ENCODE data around the gene CDC42BPA.
"Not testable (repeated sequence)": the region's sequence is repeated elsewhere in the genome, so short reads cannot be mapped to it uniquely, and the experiment has no call there.

Gene CDC42BPA

GRCh38 chr1:227170361-227171166 is 147.7 kb downstream of the CDC42BPA start:
- intact Hi-C loops (cut with DNase I) = no loop called here
- DNase-seq = no peak

- DNase-seq = no peak
- intact Hi-C loops (cut with DNase I) = no loop called here
Observed at GRCh38 chr1:227169343-227169742, 148.9 kb downstream of the CDC42BPA start.

GRCh38 chr1:227167276-227168101 is 150.8 kb downstream of the CDC42BPA start:
- DNase-seq = no peak
- intact Hi-C loops (cut with DNase I) = no loop called here

DNA sequence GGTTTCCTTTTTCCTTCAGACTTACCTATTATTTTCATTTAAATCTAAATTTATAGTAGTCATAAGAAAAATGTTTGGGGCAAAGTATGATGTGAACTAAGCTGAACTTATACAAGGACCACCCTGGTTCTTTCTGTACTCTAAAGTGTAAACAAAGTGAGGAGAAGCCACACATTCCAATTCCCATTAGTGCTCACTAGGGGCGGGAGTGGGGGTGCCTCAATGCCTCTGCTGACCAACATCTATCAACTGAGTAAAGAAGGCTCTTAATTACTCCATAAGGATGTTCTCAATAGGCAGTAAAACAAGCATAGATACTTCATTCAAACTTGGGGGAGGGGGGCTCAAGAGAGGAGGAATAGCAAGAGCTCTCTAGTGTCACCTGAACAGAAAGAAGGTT is 151.7 kb downstream of the CDC42BPA start:
- DNase-seq = no peak

GRCh38 chr1:227161470-227161869 is 156.8 kb downstream of the CDC42BPA start:
- intact Hi-C loops (cut with DNase I) = no loop called here
- no peak for DNase-seq

More for the DNA sequence above, 151.7 kb downstream of the CDC42BPA start:
- intact Hi-C loops (cut with DNase I) = no loop called here

GRCh38 chr1:227156520-227156919 is 161.8 kb downstream of the CDC42BPA start:
- intact Hi-C loops (cut with DNase I) = no loop called here
- no peak for DNase-seq

DNA sequence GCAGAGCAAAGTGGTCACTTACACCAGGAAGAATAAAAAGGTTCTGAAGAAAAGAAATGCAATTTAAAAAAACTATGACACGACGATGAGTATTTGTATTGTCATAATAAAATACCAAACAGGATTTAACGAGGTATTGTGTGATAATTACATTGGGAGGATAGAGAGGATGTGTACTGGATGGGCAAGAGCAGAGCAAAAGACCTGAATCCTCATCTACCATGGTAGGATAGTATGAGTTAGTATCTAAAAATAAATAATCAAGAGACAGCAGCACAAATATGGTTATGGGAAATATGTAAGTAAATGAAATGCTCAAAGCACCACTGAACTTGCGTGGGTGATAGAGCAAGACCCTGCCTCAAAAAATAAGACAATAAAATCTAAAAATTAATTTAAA is 162.6 kb downstream of the CDC42BPA start:
- intact Hi-C loops (cut with DNase I) = no loop called here
- DNase-seq = no peak

- intact Hi-C loops (cut with DNase I) = no loop called here
- DNase-seq = no peak
Observed at GRCh38 chr1:227155004-227155403, 163.3 kb downstream of the CDC42BPA start.

- DNase-seq = no peak
- intact Hi-C loops (cut with DNase I) = no loop called here
Observed at GRCh38 chr1:227152525-227152924, 165.8 kb downstream of the CDC42BPA start.

DNA sequence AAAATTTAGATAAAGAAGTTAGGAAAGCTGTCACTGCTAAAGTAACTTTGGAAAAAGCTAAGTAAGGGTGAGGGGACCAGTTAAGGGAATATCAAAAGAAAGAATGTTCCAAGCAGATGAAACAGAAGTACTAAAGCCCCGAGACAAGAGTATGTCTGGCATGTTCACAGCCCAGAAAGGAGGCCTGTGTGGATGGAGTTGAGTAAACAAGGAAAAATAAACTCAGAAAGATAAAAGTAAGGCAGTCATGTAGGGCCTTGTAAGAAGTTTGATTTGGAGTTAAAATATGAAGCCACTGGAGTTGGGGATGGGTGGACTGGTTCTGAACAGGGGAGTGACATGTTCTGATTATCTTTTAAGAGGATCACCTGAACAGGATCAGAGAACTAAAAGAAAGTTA is 177.9 kb downstream of the CDC42BPA start:
- DNase-seq = no peak
- intact Hi-C loops (cut with DNase I) = no loop called here

GRCh38 chr1:227136210-227136820 is 182.0 kb downstream of the CDC42BPA start:
- DNase-seq = no peak
- intact Hi-C loops (cut with DNase I) = no loop called here

- DNase-seq = no peak
- intact Hi-C loops (cut with DNase I) = no loop called here
Observed at GRCh38 chr1:227134686-227135314, 183.5 kb downstream of the CDC42BPA start.

DNA sequence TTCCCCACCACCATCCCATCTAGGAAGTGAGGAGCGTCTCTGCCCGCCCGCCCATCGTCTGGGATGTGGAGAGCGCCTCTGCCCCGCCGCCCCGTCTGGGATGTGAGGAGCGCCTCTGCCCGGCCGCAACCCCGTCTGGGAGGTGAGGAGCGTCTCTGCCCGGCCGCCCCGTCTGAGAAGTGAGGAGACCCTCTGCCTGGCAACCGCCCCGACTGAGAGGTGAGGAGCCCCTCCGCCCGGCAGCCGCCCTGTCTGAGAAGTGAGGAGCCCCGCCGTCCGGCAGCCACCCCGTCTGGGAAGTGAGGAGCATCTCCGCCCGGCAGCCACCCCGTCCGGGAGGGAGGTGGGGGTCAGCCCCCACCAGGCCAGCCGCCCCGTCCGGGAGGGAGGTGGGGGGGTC is 185.6 kb downstream of the CDC42BPA start:
- intact Hi-C loops (cut with DNase I) = not testable (repeated sequence)

DNA sequence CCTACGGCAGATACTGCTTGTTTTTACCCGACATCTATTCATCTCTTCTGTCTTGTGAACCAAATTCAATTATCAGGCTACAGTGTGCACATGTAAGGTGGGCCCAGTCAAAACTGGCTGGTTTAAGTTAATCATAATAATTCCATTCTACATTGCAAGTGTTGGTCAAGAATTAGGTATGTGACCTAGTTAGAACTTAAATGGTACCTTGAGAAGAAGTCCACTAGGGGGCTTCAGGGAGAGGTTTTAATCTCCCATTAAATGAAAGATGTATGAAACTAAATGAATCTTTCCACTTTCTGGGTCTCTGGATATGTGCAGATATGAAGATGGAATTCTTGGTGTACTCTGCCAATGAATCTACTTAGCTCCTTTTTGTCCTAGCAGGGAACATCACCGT is 187.1 kb downstream of the CDC42BPA start:
- intact Hi-C loops (cut with DNase I) = no loop called here
- no peak for DNase-seq

More for the DNA sequence above, 185.6 kb downstream of the CDC42BPA start:
- not testable (repeated sequence) for DNase-seq

- DNase-seq = no peak
- intact Hi-C loops (cut with DNase I) = no loop called here
Observed at GRCh38 chr1:227127891-227128290, 190.4 kb downstream of the CDC42BPA start.

GRCh38 chr1:227125929-227126545 is 192.3 kb downstream of the CDC42BPA start:
- intact Hi-C loops (cut with DNase I) = no loop called here
- no peak for DNase-seq

DNA sequence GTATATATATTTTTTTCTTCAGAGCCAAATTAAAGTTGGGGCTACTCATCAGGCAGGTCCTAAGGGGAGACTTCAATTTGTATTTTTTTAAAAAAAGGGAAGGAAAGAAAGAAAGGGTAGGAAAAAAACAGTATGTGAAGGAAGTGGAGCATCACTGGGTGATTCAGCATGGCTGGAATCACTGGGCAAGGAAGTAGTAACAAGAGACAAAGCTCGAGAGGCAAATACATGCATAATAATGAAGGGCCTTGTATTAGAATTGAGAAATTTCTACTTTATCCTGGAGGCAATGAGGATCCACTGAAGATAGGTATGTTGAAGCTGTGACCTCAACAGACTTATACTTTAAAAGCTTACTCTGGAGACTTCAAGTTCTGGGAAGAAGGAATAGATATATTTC is 193.8 kb downstream of the CDC42BPA start:
- DNase-seq = no peak
- intact Hi-C loops (cut with DNase I) = no loop called here

GRCh38 chr1:227120826-227121225 is 197.5 kb downstream of the CDC42BPA start:
- no peak for DNase-seq
- intact Hi-C loops (cut with DNase I) = no loop called here

DNA sequence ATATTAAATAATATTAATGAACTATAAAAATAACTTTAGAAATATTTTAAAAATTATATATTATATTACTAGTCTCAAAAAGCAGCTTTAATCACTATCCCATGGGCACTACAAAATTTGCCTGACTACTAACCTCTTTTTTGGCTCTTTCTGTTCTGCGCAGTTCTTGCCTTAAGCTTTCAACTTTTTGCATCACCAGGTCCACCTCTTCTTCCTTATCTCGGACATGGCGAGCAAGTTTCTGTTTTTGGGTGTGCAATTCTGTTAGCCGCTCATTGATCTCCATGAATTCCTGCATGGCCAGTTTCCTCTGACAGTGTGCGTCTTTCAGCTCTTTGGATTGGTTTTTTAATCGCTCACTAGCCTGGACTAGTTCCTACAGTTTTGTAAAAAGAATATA is 205.8 kb downstream of the CDC42BPA start:
- DNase-seq = no peak
- intact Hi-C loops (cut with DNase I) = no loop called here

Data from head of caudate nucleus (tissue), 42 donors.